NB4 (cell line): ENCODE results near the gene DIP2C.

Experiments
- POLR2A ChIP-seq: IDR thresholded peaks from 2 replicates; pipeline ENCODE4 v1.6.1; 2011; ENCODE audit warnings: mild to moderate bottlenecking; ENCODE audit not compliant: insufficient read length; ENCODE audit errors: extremely low read depth
- TF ChIP-seq, protein P1 (sequence below): IDR thresholded peaks from one replicate; pipeline ENCODE4 v1.5.1; 2012; ENCODE audit warnings: low read depth, low read length
- TF ChIP-seq, protein P2 (sequence below): IDR thresholded peaks from 2 replicates; pipeline ENCODE4 v1.6.1; 2011; ENCODE audit warnings: low read depth, low read length

DNA sequence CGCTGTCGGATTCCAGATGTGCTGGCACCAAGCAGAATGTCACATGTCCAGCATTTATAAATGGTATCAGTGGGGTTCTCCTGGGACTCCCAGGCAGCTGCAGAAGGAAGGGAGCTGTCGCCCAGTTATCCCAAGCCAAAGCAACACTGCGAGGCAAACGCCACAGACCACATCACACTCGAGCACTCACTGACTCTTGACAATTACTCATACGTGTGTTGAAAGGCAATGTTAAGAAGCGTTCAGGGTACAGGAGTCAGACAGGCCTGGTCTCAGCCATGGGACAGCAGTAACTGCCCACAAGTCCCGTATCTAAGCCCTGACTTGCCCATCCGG is 113.4 kb downstream of the DIP2C start:
- TF ChIP-seq, protein P1, sequence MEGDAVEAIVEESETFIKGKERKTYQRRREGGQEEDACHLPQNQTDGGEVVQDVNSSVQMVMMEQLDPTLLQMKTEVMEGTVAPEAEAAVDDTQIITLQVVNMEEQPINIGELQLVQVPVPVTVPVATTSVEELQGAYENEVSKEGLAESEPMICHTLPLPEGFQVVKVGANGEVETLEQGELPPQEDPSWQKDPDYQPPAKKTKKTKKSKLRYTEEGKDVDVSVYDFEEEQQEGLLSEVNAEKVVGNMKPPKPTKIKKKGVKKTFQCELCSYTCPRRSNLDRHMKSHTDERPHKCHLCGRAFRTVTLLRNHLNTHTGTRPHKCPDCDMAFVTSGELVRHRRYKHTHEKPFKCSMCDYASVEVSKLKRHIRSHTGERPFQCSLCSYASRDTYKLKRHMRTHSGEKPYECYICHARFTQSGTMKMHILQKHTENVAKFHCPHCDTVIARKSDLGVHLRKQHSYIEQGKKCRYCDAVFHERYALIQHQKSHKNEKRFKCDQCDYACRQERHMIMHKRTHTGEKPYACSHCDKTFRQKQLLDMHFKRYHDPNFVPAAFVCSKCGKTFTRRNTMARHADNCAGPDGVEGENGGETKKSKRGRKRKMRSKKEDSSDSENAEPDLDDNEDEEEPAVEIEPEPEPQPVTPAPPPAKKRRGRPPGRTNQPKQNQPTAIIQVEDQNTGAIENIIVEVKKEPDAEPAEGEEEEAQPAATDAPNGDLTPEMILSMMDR: no peak
- TF ChIP-seq, protein P2, sequence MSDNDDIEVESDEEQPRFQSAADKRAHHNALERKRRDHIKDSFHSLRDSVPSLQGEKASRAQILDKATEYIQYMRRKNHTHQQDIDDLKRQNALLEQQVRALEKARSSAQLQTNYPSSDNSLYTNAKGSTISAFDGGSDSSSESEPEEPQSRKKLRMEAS: no peak
- no peak for TF ChIP-seq POLR2A
